Smooth muscle cell (in vitro differentiated cells): Measurements from ENCODE around the gene TSEN54. TPM values are rescaled to one million over a fixed set of nuclear protein-coding genes. Genes with fewer than 3 reads are reported as not detected.

Experiments
- DNase-seq: peaks from one replicate; lab custom pipeline; 2025; ENCODE audit not compliant: unreplicated experiment; lab: John Stamatoyannopoulos, UW
- H2AFZ ChIP-seq: fragments of 200-600 bp; sonication (generic); 2 replicates; pipeline ENCODE4 v1.6.0; 2016; ENCODE audit warnings: antibody characterized with exemption, low read depth, mild to moderate bottlenecking
- H3F3A ChIP-seq: fragments of 200-600 bp; sonication (generic); 2 replicates; pipeline ENCODE4 v1.6.0; 2017; ENCODE audit warnings: antibody characterized with exemption, low read depth
- H3K27ac ChIP-seq: fragments of 200-600 bp; sonication (generic); 2 replicates; pipeline ENCODE4 v1.5.1; 2016; ENCODE audit warnings: low read depth, mild to moderate bottlenecking
- H3K27me3 ChIP-seq: fragments of 200-600 bp; sonication (generic); 2 replicates; pipeline ENCODE4 v1.6.1; 2016; ENCODE audit warnings: low read depth, mild to moderate bottlenecking
- H3K36me3 ChIP-seq: fragments of 200-600 bp; sonication (generic); 2 replicates; pipeline ENCODE4 v1.5.1; 2016; ENCODE audit warnings: low read depth
- H3K4me1 ChIP-seq: fragments of 200-600 bp; sonication (generic); 2 replicates; pipeline ENCODE4 v1.5.1; 2016; ENCODE audit warnings: low read depth
- H3K4me2 ChIP-seq: fragments of 200-600 bp; sonication (generic); 2 replicates; pipeline ENCODE4 v1.6.0; 2016; ENCODE audit warnings: mild to moderate bottlenecking
- H3K4me3 ChIP-seq: fragments of 200-600 bp; sonication (generic); 2 replicates; pipeline ENCODE4 v1.5.1; 2016; ENCODE audit warnings: mild to moderate bottlenecking
- H3K79me2 ChIP-seq: fragments of 200-600 bp; sonication (generic); 2 replicates; pipeline ENCODE4 v1.6.0; 2016; ENCODE audit warnings: low read depth, mild to moderate bottlenecking
- H3K9ac ChIP-seq: fragments of 200-600 bp; sonication (generic); 2 replicates; pipeline ENCODE4 v1.6.0; 2016; ENCODE audit warnings: low read depth
- H3K9me3 ChIP-seq: fragments of 200-600 bp; sonication (generic); replicated peaks from 2 replicates; pipeline ENCODE4 v1.5.1; 2016; ENCODE audit warnings: low read depth
- H4K20me1 ChIP-seq: fragments of 200-600 bp; sonication (generic); 2 replicates; pipeline ENCODE4 v1.6.0; 2016; ENCODE audit warnings: low read depth
- CTCF ChIP-seq: fragments of 200-600 bp; sonication (generic); IDR thresholded peaks from 2 replicates; pipeline ENCODE4 v1.5.1; 2017; ENCODE audit warnings: borderline replicate concordance, mild to moderate bottlenecking, antibody characterized with exemption; ENCODE audit not compliant: insufficient read depth, poor library complexity, severe bottlenecking
- WGBS: methylation state at CpG from one replicate; pipeline ENCODE4 v1.1.7; 2016; ENCODE audit warnings: low lambda C conversion rate; 5-methylcytosine and 5-hydroxymethylcytosine counted together
- polyA plus RNA-seq: library from polyadenylated mRNA; unstranded; fragments of >200 nt; fragmentation: Nextera tagmentation; extraction: Ambion mirVana; gene quantifications from 2 replicates; pipeline ENCODE4 v1.2.1, GENCODE V29; 2016
- total RNA-seq: library from RNA; depleted of rRNA; stranded (reverse); fragments of >200 nt; gene quantifications from 2 replicates; pipeline ENCODE4 v1.2.3, GENCODE V29; 2014

TSEN54 gene
- total and polyA plus RNA-seq, 2 experiments from 2014 or later, result 15.1 TPM

GRCh38 chr17:75552425-75553294 is 36.3 kb downstream of the TSEN54 start:
- no peaks in the 10 kb centered on the region for H3K9me3 ChIP-seq
- peak overlapping the region; percentile 68 for H3K27ac ChIP-seq
- no peaks in the 10 kb centered on the region for H3K79me2 ChIP-seq
- peaks cover 3% of the 10 kb centered on the region for H3F3A ChIP-seq
- H3K9ac ChIP-seq, result no peak overlapping the region
- 44% methylated on average over 14 of the region's 14 CpGs for WGBS
- H3K27me3 ChIP-seq, result no peaks in the 10 kb centered on the region
- no peak overlapping the region for H3K4me3 ChIP-seq
- no peak for TF ChIP-seq CTCF
- peaks cover 24% of the 10 kb centered on the region for H3K4me1 ChIP-seq
- H3K36me3 ChIP-seq, result no peaks in the 10 kb centered on the region
- no peak overlapping the region for H2AFZ ChIP-seq
- DNase-seq, result no peak
- H4K20me1 ChIP-seq, result no peaks in the 10 kb centered on the region
- peak overlapping the region; percentile 66 for H3K4me2 ChIP-seq

GRCh38 chr17:75553295-75554110 is 37.2 kb downstream of the TSEN54 start:
- Histone ChIP-seq H3K9me3 (no peaks in the 10 kb centered on the region), H3K27ac (peak overlapping the region; percentile 68), H3K4me2 (peak overlapping the region; percentile 66), H3K36me3 (no peaks in the 10 kb centered on the region), H3K4me3 (no peak overlapping the region), H3F3A (peaks cover 3% of the 10 kb centered on the region), H4K20me1 (no peaks in the 10 kb centered on the region), H3K27me3 (no peaks in the 10 kb centered on the region), H3K4me1 (peaks cover 24% of the 10 kb centered on the region), H2AFZ (no peak overlapping the region), H3K79me2 (no peaks in the 10 kb centered on the region), H3K9ac (no peak overlapping the region)
- TF ChIP-seq CTCF, result no peak
- DNase-seq, result no peak
- 69% methylated on average over 8 of the region's 8 CpGs for WGBS

GRCh38 chr17:75555679-75556153 is 39.4 kb downstream of the TSEN54 start:
- peaks cover 3% of the 10 kb centered on the region for H3F3A ChIP-seq
- no peak overlapping the region for H3K4me3 ChIP-seq
- peaks cover 15% of the 10 kb centered on the region for H3K4me1 ChIP-seq
- H3K9ac ChIP-seq, result no peak overlapping the region
- no peak overlapping the region for H2AFZ ChIP-seq
- no peaks in the 10 kb centered on the region for H4K20me1 ChIP-seq
- no peaks in the 10 kb centered on the region for H3K36me3 ChIP-seq
- no peaks in the 10 kb centered on the region for H3K27me3 ChIP-seq
- no peaks in the 10 kb centered on the region for H3K9me3 ChIP-seq
- WGBS, result 95% methylated on average over 19 of the region's 21 CpGs
- H3K27ac ChIP-seq, result no peak overlapping the region
- no peak for TF ChIP-seq CTCF
- DNase-seq, result no peak
- no peak overlapping the region for H3K4me2 ChIP-seq
- no peaks in the 10 kb centered on the region for H3K79me2 ChIP-seq
